Measurements from ENCODE around the gene MSMO1.
"Not testable (repeated sequence)": the region's sequence is repeated elsewhere in the genome, so short reads cannot be mapped to it uniquely, and the experiment has no call there.

MSMO1 gene

DNA sequence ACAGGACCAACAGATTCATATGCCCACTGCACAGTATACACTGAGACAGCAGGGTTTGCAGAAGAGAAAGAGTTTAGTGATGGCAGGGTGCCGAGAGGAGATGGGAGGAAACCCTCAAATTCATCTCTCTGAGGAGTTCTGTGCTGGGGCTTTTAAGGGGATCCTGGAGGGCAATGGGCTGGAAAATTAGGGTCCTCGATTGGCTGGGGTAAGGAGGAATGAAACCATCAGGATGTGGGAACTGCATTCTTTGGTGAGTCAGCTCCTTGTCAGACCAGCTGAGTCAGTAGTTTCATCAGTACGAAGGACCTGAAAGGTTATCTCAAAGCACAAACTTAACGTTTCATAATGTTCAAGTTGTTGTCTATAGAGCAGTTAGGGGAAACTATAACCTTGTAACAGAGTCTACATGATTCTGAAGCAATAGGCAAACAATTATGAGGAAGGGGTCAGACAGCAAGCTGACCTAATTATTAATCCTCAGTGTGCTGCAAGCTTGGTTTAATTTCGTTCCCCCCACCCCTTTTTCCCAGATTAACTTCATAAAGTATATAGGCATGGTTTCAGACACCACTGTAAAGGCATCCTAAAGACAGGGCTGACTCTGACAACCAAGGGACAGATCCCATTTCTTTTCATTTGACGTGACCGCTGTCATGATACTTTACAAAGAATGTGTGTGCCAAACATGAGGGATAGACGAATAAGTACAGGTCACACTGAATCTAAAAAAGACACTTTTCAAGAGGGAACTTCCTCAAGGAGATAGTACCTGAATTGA lies 1.5 kb upstream of the MSMO1 start:
- DNase-seq: peak; percentile 20

DNA sequence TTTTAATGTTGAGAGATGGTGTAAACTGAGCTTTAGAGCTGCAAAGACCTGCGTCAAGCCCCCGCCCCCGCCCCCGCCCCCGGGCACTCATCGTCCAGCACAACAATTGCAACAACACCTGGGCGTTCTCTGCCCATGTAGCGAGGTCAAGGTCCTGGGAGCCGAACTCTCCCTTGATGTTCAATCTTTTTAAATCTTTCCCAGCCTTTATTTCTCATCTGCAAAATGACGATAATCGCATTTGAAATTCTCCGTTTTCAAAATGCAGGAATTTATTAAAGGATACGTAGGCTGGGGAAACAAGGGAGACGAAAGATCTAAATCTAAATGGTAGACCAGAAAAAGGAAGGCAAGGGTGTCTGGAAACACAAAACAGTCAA lies 648 bp upstream of the MSMO1 start:
- DNase-seq: peak; percentile 66

- DNase-seq: peak; percentile 27
Observed at GRCh38 chr4:165328101-165328425, 594 bp downstream of the MSMO1 start.

DNA sequence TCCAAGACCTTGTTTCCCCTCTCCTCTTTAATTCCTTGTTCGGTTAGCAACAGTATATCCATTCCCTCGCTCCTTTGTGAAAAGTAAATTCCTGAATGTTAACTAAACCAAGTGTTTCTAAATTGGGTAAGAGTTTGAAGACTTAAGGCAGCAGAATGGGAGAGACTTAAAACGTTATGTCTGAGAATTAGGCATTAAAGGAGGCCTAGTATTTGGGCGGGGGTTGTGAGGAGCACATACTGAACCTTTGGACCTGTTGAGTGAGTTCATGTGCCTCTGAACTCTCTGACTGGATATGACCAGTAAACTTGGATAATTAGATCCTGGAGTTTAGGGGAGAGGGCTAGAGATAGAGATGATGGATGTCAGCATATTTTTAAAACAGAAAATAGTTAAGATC lies 1.2 kb downstream of the MSMO1 start:
- peak; percentile 16 for DNase-seq

GRCh38 chr4:165330071-165330470 lies 2.6 kb downstream of the MSMO1 start:
- no peak for DNase-seq

DNA sequence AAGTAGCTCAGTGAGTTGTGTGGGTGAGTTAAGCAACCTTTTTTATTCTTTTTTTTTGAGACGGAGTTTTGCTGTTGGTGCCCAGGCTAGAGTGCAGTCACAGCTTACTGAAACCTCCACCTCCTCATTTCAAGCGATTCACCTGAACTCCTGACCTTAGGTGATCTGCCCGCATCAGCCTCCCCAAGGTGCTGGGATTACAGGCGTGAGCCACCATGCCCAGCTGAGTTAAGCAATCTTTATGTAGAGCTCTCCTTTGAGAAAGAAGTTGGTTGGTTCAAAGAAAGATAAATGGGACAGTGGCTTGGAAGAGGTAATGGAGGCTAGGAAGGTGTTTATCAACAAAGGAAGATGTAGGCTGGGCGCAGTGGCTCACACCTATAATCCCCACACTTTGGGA lies 3.2 kb downstream of the MSMO1 start:
- DNase-seq: no peak

DNA sequence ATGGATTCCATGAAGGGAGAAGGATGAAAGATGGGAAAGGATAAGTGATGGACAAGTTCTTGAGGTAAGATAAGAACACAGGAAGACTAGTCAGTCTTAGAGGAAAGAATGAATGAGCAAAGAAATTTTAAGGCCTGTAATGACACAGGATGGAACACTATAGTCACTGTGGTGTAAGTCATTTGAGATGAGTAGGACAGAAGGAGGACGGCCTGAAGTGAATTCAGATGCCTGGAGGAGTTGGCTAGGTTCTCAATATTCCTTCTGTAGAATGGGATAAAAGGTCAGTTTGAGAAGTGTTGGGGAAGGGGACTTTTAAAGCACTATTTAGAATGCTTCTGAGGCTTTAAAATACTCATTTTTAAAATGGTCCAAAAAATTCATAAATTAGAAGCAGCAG lies 3.9 kb downstream of the MSMO1 start:
- DNase-seq: peak; percentile 30

- no peak for DNase-seq
Observed at GRCh38 chr4:165331823-165332222, 4.4 kb downstream of the MSMO1 start.

GRCh38 chr4:165332502-165332901 lies 5.0 kb downstream of the MSMO1 start:
- DNase-seq: no peak

DNA sequence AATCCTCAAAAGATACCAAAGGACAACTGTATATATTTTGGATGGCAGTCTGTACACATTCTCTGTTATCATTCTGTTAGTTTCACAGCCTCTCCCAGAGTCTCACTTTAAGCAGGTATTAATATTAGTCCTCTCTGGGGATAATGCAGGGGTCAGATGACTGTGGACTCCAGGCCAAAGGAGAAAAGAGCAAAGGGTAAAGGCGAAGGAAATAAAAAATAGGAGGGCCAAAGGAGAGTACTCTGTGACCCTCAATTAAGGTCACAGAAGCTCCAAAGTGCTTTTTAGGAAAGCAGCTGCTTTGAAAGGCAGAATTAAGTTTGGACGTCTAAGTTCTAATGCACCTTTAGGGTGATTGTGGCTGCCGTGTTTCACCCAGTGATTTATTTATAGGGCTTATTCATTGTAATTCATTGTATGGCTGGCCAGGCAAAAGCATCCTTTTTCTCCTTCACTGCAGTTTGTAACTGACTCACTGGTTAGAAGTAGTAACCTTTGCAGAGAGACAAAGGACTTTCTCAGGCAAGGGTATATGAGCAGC lies 7.8 kb downstream of the MSMO1 start:
- no peak for DNase-seq

- DNase-seq: no peak
Observed at GRCh38 chr4:165336743-165337142, 9.3 kb downstream of the MSMO1 start.

- not testable (repeated sequence) for DNase-seq
Observed at GRCh38 chr4:165342340-165342739, 14.9 kb downstream of the MSMO1 start.

DNA sequence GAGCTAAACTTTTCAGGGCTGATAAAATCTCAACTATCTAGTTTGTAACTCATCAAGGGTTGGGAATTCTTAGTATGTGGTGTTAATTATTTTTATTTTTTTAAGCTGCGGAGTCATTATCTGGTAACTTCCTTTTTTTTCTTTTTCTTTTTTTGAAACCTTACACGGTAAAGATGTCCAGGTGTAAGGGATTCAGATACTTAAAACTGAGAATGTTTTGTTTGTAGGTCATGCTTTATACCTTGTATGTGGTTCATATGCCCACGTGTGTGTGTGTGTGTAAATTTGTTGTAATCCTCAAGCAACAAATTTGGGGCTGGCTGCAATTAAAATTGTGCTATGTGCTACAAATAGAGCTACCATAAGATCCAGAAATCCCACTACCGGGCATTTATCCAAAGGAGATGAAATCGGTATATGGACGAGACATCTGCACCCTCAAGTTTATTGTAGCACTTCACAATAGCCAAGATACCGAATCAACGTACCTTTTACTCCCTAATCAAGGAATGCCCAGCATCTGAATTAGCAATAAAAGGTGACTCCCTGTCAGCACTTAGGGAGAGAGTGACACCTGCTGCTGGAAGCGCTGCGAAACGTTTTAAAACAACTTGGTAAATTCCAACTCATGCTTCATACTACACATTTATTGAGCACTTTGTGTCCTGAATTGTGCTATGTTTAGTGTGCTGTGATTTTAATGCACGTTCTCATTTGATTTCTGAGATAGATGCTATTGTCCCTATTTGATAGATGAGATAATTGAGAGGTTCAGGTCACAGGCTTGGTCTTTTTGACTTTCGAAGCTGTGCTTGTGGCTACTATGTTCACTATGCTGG lies 16.1 kb downstream of the MSMO1 start:
- DNase-seq: peak; percentile 28

- DNase-seq: peak; percentile 7
Observed at GRCh38 chr4:165345666-165346417, 18.4 kb downstream of the MSMO1 start.

DNA sequence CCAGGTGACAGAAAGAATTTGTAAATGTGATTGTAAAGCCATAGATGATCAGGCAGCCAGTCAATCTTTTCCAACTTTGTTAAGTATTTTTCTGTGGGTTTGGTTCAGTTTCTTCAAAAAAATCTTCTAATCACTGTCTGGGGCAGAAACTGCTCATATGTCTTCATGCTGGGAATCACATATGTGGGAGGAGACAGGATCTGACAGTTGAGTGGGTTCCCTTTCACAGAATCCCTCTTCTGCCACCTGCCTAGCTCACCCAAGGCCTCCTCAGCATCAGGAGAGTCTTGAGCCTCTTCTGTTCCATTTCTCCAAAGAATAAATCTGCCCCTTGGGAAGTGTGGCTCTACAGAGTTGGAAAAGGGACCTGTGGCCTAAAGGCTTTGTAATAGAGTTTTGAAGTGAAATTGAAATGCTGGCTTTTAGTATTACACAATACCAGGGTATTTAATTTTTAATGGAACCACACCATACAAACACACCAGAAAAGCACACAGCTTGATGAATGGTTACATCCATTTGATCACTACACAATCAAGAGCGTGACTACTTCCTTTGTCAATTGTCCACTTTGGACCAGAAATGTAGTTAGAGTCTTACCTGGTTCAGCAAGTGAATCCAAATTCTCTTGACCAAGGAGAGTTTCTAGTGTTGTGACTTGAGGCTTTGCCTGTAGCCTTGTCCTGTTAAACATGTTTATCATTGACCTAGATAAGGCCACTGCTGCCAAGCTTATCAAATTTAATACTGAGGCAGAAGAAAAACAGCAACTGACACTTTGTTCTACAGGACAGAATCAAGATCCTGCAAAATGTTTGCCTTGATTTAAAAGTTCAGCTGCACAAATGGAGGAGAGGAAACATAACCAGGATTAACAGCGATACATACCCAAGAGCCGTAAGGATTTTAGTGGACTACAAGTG lies 20.4 kb downstream of the MSMO1 start:
- no peak for DNase-seq

DNA sequence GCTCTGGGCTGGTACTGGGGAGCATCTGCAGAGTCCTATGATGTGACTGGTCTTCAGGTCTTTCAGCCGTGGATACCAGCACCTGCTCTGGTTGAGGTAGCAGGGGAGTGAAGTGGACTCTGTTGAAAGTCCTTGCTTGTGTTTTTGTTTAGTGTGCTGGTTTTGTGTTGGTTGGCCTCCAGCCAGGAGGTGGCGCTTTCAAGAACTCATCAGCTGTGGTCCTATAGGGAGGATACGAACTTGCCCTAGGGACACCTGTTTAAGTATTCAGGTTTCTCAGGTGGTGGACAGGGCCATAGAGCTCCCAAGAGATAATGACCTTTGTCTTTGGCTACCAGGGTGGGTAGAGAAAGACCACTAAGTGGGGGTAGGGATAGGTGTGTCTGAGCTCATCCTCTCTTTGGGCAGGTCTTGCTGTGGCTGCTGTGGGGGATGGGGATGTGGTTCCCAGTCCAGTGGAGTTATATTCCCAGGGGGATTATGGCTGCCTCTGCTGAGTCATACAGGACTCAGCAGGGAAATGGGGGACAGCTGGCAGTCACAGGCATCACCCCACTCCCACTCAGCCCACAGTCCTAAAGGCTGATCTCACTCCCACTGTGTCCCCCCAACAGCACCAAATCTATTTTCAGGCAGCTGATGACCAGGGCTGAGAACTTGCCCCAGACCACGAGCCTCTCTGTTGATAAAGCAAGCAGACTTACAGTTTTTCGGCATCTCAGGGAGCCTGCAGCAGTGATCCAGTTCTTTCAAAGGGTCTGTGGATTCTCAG lies 24.1 kb downstream of the MSMO1 start:
- DNase-seq: peak; percentile 27

- DNase-seq: peak; percentile 69
Observed at GRCh38 chr4:165355900-165356300, 28.4 kb downstream of the MSMO1 start.

DNA sequence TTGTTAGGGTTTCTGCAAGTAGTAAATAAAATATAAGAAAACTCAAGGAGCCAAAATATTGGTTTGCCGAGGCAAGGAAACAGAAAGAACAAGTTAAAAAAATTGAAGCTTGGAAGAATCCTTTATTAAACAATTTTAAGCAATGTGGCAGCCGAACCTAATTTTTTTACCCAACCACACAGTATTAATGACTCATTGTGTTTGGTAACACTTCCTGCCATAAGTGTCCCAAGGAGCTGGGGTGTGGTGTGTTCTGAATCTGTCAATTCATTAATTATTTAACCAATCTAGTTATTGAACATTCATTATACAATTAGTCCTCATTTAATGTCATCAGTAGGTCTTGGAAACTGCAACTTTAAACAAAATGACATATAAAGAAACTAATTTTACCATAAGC lies 32.0 kb downstream of the MSMO1 start:
- DNase-seq: no peak

DNA sequence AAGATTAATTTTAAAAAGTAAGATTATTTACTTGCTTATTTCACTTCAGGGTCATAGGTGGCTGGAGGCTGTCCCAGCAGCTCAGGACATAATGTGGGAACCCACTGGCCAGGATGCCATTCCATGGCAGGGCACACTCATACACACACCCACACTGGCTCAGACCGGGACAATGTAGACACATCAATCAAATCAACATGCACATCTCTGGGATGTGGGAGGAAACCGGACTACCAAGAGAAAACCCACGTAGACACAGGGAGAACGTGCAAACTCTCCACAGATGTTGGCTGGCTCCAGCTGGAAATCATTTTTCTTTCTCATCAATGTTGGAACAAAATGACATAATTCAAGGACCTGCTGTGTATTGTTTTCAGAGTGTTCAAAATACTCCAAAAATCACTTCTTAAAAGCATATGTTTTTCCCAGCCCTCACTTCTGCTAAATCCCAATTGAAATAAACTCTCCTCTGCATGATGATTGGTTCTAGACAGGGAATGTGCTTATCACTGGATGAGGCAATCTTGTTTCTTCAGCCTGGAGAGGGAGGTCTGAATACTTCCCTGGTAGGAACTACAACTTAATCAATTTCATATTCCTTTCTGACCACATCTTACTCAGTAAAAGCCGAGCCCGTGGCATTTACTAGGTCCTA lies 32.7 kb downstream of the MSMO1 start:
- DNase-seq: no peak

DNA sequence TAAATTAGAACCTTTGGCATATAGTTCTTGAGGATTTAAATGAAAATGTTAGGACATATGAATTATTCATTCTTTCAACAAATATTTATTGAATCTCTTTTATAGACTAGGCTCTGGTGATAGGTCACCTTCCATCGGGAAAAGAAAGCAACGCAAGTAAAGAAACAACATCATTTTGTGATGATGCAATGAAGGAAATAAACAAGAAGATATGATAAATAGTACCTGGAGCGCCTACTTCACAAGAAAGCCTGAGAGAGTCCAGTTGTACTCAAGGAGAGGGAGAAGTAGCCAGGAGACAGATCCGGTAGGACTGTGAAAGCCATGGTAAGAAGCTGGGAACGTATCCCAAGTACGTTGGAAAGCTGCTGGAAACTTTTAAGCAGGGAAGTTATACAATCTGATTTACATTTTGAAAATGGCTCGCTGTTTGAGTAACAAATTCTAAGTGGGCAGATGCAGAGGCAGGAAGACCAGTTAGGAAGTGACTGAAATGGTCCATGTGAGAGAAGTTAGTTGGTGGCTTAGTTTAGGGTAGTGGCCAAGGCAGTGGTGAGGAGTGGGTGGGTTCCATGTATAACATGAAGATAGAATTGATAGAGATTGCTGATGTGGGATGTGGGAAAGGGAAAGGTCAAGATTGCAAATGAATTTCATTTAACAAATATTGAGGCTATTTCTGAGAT lies 33.7 kb downstream of the MSMO1 start:
- DNase-seq: no peak
